Right ventricle myocardium inferior (tissue), 1 donor: ENCODE data around the gene CTDNEP1. TPM values are rescaled to one million over a fixed set of nuclear protein-coding genes. Genes with fewer than 3 reads are reported as not detected.

Source experiments
- ATAC-seq: fragments of 200-7000 bp; cut with Tn5 transposase; one replicate; pipeline ENCODE4 v1.9.1; 2020; ENCODE audit warnings: mild to moderate bottlenecking, moderate library complexity
- DNase-seq: peaks from one replicate; pipeline ENCODE4 v3.0.0; 2021; ENCODE audit errors: missing footprints
- intact Hi-C: fragments of 100-400 bp; cut with DNase I; formaldehyde crosslinking; loops from one replicate; pipeline ENCODE4 v1.11.0; 2022
- total RNA-seq: library from RNA; stranded (reverse); fragmentation: NEBNext Ultra II Directional; extraction: Animal tissue kit (Norgen Biotek cat#: 25700); gene quantifications from one replicate; pipeline ENCODE4 v1.2.1, GENCODE V29; 2021
- donor health status: DM: no; HTN: yes; CAD: no; lungs with severe emphysema.

The CTDNEP1 gene
- total RNA-seq, 1 donor from 2014 or later, result 114 TPM

DNA sequence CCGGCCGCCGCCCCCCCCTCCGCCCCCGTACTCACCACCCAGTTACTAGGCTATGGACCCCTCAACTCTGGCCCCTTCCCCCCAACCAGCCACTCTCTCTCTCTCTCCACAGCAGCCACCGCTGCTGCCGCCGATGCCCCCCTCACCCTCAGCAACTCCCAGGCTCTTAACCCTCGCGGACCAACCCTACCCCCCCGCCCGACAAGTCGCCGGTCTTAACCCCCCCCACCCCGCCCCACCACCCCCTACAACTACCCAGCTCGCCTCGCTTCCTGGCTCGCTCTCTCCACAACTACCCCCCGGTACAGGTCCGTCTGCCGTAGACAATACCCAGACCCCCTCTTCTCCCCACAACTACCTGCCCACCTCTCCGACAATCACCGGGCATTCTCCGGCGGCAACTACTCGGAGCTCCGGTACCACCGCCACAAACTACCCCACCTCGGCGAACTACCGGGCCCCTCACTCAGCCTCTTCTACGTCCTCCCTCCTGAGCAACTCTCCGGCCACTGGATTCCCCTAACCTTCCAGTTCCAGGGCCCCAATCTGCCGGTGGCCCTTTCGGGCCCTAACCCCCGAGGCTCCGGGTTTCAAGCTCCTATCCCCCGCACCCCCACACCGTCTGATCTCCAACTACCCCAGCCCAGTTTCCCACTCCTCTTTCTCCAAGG, 13.0 kb downstream of the CTDNEP1 start:
- DNase-seq (peak; percentile 66), ATAC-seq (no peak)
- intact Hi-C loops, result loop anchor here (1.0 kb wide), 1 partner anchor 18 kb away; no protein-coding TSS in a partner anchor

DNA sequence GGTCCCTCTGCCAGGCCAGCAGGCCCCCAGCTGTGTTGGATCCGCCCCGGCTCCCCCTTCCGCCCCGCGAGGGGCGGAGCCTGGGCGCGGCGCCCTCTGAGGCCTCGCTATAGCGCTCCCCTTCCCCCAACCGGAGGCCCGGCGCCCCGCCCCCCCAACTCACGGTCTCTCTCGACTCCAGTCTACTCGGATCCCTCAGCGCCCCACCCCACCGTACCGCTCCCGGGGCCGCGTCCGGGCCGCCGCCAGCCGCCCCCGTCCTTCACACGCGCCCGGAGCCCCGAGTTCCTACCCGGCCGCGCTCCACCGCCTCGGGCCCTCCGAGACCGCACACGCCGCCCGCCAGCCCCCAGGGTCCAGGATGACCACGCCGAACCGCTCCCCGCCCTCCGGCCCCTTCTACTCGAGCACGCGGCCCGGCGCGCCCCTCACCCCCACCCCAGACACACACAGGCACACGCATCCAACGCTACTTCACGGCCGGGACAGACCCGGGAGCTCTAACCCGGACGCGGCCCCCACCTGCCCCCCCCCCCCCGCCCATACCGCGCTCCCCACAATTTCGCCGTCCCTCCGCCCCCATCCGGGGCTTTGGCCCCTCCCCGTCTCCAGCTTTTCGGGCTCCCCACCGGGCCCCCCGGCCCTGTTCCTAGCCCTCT, 13.6 kb downstream of the CTDNEP1 start:
- intact Hi-C loops, result loop anchor here (1.0 kb wide), 1 partner anchor 18 kb away; no protein-coding TSS in a partner anchor
- DNase-seq, result peak; percentile 90
- ATAC-seq, result peak; percentile 6

DNA sequence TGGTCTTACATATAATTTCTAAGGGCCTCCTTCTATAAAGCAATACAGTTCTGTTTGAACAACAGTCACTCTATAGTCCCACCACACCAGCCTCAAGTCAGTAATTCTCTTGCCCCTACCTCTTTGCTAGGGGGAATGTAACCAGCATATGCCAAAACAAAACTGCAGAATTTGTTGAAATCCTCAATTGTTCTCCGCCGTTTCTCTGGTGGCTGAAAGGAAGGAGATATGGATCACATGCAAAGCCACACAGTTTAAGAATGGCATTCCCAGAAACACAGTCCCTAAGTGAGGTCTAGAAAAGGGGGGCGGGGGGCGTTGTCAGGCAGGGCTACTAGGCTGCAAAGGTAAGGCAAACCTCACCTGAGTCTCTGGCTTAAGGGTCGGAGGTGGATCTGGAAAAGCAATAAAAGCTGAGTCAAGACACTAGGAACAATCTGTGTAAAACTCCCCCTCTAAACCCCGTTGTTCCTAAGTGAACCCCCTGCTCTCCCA, 14.2 kb downstream of the CTDNEP1 start:
- intact Hi-C loops, result no loop called here
- DNase-seq (no peak), ATAC-seq (no peak)

- intact Hi-C loops, result no loop called here
- no peak for ATAC-seq
- no peak for DNase-seq
These were observed 14.7 kb downstream of the CTDNEP1 start for GRCh38 chr17:7236808-7237207.

DNA sequence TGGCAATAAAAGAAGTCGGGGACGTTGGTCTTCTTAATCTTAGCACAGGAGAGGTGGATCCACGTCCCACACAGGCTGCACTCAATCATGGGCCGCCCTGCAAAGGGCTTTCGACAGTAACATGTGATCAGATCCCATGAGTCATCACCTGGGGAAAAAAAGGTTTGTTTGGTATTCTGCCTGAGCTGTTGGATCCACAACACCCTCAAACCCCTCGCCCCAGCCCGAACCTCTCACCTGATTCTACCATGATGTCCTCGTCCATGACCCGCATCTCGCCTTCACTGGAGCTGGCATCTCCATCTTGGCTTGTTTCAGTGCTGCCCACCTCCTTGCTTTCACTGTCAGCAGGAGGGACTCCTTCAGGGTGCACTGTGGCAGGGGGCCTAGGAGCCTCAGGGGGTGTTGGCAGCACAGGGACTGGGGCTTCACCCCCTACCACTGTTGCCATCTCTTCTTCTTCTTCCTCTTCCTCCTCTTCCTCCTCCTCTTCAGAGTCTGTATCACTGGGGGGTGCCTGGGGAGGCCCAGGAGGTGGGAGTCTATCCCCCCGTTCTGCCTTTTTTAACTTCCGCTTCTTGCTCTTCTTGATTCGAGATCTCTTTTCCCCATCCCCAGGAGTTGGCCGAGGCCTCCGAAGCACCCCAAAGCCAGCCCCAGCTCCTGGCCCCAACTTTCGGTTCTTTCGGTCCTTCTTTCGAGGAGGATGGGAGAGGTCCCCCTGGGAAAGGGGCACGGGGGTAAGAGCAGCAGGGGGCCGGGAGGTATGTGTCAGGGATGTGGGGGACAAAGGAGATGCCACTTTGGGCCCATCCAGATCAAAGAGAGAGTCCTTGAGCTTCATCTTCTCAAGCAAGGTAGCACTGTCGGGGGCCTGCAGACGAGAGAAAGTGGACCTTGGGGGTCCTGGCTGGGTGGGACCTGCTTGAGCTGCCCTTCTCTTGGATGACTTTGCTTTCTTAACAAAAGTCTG, 15.6 kb downstream of the CTDNEP1 start:
- DNase-seq (no peak), ATAC-seq (no peak)
- intact Hi-C loops, result no loop called here

DNA sequence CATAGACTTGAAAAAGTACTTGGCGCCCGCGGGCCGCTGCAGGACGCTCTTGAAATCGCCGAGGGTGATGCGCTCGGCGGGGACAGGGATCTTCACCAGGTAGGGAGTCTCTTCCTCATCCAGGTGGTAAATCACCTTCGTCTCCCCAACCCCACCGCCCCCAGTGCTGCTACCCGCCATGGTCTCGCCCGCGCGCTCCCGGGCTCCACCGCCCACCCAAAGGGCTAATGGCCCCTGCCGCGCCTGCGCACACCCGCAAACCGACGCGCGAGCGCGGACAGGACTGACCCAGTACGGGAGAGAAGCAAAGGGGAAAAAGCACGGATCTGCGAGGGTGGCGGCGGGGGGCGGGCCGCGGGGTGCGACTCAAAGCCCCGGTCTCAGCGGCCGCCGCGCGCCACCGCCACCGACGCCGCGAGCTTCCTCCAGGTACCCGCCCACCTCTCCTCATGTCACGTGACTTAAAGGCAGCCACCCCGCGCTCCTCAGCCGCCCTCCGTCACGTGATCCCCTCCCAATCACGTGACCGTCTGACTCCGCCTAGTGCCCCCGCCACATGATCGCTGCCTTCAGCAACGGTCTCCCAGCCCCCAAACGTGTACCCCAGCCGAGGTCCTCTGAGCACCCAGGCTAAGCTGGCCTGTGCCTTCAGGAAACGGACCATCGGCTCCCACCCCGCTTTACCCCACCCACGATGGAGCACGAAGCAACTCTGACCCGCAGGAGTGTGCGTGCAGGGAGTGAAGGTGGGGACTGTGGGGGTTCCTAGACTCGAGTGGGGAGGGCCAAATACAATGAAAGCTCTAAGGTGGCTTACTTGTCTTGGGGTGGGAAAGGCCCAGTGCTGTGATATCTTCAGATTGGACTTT, 17.2 kb downstream of the CTDNEP1 start, which contains the start of gene DVL2:
Gene DVL2 (minus strand): TSS at position 435 of the 869 bp plus-strand sequence. CDS start 255 bp downstream, at position 180.
- ATAC-seq (peak; percentile 59), DNase-seq (peak; percentile 97)
- intact Hi-C loops, result no loop called here

- intact Hi-C loops, result no loop called here
- ATAC-seq (no peak), DNase-seq (peak; percentile 31)
These were observed 17.8 kb downstream of the CTDNEP1 start for GRCh38 chr17:7233701-7234082.

GRCh38 chr17:7232114-7232513, 19.4 kb downstream of the CTDNEP1 start:
- intact Hi-C loops, result no loop called here
- DNase-seq (no peak), ATAC-seq (no peak)

DNA sequence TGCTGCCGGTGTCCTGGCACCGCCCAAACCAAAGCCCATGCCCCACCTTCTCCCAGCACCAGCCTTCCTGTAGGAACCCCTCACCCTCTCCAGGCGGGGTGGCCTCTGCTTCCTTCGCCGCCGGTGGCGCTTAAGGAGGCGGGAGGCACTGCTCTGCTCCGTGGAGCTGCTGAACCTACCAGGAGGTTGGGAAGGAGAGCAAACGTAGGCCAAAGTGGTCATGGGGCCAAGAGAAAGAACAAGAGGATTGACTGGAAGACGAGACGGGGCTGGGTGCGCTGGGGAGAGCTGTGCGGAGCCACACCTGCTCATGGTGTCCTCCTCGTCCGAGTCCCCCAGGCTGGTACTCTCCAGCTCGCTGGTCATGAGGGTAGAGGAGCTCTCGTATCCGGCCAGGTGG, 22.0 kb downstream of the CTDNEP1 start:
- intact Hi-C loops, result no loop called here
- ATAC-seq (no peak), DNase-seq (peak; percentile 41)

GRCh38 chr17:7228920-7229319, 22.6 kb downstream of the CTDNEP1 start:
- intact Hi-C loops, result no loop called here
- DNase-seq (peak; percentile 9), ATAC-seq (no peak)

- peak; percentile 56 for DNase-seq
- intact Hi-C loops, result no loop called here
- ATAC-seq, result peak; percentile 1
These were observed 24.5 kb downstream of the CTDNEP1 start for GRCh38 chr17:7226721-7227710.

DNA sequence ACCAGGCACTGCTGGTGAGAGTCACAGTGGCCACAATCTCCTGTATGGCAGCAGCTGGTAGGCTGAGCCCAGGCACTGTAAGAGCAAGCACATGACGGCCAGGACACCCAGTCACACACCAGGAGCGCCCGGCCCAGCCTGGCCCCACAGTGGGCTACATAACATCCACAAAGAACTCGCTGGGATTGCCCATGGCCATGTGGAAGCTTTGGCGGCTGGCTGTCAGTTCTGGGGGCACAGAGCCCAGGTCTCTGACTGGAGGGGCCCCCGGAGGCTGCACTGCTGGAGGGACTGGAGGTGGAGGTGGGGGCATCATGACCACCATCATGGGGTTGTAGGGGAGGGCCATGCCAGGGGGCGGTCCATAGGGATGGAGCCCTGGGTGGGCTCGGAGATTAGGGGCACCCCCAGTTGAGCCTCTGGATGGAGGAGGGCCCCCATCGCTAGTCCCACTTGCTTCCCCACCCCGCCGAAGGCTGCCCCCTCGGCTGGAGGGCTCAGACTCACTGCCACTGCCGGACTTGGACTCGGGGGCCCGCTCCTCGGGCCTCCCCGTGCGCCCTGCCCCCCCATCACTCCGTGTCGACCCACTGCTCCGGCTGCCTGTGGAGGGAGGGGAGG, 25.7 kb downstream of the CTDNEP1 start:
- intact Hi-C loops, result no loop called here
- peak; percentile 62 for DNase-seq
- peak; percentile 20 for ATAC-seq

DNA sequence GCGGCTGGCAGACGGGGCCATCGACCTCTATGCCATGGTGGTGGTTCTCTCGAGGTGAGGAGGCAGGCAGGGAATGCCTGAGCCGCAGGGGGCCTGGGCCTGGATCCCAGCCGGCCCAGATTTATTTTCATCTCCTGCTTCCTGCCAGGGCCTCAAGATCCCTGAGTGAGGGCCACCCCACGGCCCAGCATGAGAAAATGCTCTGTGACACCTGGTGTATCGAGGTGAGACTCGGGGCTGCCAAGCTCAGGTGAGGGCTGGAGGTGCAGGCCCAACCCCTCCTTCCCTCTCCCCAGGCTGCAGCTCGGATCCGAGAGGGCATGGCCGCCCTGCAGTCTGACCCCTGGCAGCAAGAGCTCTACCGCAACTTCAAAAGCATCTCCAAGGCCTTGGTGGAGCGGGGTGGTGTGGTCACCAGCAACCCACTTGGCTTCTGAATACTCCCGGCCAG, 26.8 kb downstream of the CTDNEP1 start:
- intact Hi-C loops, result no loop called here
- peak; percentile 56 for DNase-seq
- no peak for ATAC-seq

- intact Hi-C loops, result no loop called here
- peak; percentile 71 for DNase-seq
- ATAC-seq, result no peak
These were observed 27.4 kb downstream of the CTDNEP1 start for GRCh38 chr17:7224110-7224509.

GRCh38 chr17:7223375-7223774, 28.2 kb downstream of the CTDNEP1 start:
- ATAC-seq, result no peak
- peak; percentile 9 for DNase-seq
- intact Hi-C loops, result no loop called here

DNA sequence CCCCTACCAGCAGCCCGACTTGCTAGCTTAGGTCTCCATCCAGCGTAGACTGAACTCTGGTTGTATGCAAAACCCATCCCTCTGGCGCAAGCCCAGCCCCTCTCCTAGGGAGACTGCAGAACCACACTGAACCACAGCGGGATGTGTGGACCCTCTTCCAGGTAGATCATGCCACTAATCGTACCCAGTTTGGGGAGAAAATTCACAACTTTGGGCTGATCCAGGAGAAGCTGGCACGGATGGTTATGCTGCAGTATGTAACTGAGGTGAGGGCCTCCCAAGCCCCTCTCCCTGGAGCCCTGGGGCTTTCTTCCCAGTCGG, 28.6 kb downstream of the CTDNEP1 start:
- intact Hi-C loops, result no loop called here
- no peak for ATAC-seq
- DNase-seq, result no peak
